Measurements from ENCODE around the gene NUDT16L1. TPM values are rescaled to one million over a fixed set of nuclear protein-coding genes. Genes with fewer than 3 reads are reported as not detected.

Gene NUDT16L1
- total and polyA plus RNA-seq, 2 of the 13 experiments (the other 11 are each of a cell fraction or from before 2014, with no cell fraction given): 28.0 to 40.5 TPM

GRCh38 chr16:4718466-4718865, 25.1 kb downstream of the NUDT16L1 start:
- Histone ChIP-seq H3K4me3 (replicated peaks in 1 of 3; ENCODE audit: insufficient read depth in 1 of 3, low read depth in 2 of 3, low read length in 3 of 3) (no peak overlapping the region), H3K4me2 (ENCODE audit: low read depth, low read length) (no peak overlapping the region), H4K20me1 (ENCODE audit: insufficient read depth, low read length) (no peaks in the 10 kb centered on the region), H3K9me3 (ENCODE audit: low read length) (no peaks in the 10 kb centered on the region), H3K36me3 (replicated peaks in 1 of 2; ENCODE audit: control insufficient read depth in 1 of 2, insufficient read depth in 2 of 2, low read length in 2 of 2) (peaks cover 8 to 27% of the 10 kb centered on the region in 2 experiments; a peak in 4 of 5 replicates), H3K27ac (ENCODE audit: extremely low read length, insufficient read depth, low read length) (no peak overlapping the region), H3K79me2 (ENCODE audit: insufficient read depth, low read length) (no peaks in the 10 kb centered on the region), H3K9ac (ENCODE audit: insufficient read depth, low read depth, low read length) (no peak overlapping the region), H3K4me1 (ENCODE audit: insufficient read depth, low read length) (no peaks in the 10 kb centered on the region), H2AFZ (ENCODE audit: low read length) (no peak overlapping the region), H3K27me3 (ENCODE audit: control insufficient read depth in 1 of 2, insufficient read depth in 2 of 2, low read length in 2 of 2) (no peaks in the 10 kb centered on the region)
- TF ChIP-seq ZNF569 (CRISPR knock-in tag; IDR thresholded peaks at IDR 0.05; ENCODE audit: borderline replicate concordance) (no peak), CEBPB (IDR thresholded peaks at IDR 0.05; ENCODE audit: borderline replicate concordance, low read depth, low read length) (no peak), ZBTB44 (CRISPR knock-in tag; IDR thresholded peaks at IDR 0.05) (no peak), ZNF343 (CRISPR knock-in tag; IDR thresholded peaks at IDR 0.05) (no peak), UBTF (CRISPR knock-in tag; IDR thresholded peaks at IDR 0.05) (no peak), CBFB (CRISPR knock-in tag; IDR thresholded peaks at IDR 0.05) (no peak), GABPA (IDR thresholded peaks at IDR 0.05; ENCODE audit: low read depth, low read length) (no peak), GABPA (CRISPR knock-in tag; IDR thresholded peaks at IDR 0.05; ENCODE audit: low read depth) (no peak), ZZZ3 (CRISPR knock-in tag; IDR thresholded peaks at IDR 0.05; ENCODE audit: borderline replicate concordance) (no peak), HCFC1 (IDR thresholded peaks at IDR 0.05; ENCODE audit: low read depth, low read length) (no peak), PREB (CRISPR knock-in tag; IDR thresholded peaks at IDR 0.05) (no peak), CENPBD1 (CRISPR knock-in tag; IDR thresholded peaks at IDR 0.05; ENCODE audit: borderline replicate concordance, low read depth) (no peak), AKAP8 (CRISPR knock-in tag; IDR thresholded peaks at IDR 0.05) (no peak)
- TF ChIP-seq, protein P1, sequence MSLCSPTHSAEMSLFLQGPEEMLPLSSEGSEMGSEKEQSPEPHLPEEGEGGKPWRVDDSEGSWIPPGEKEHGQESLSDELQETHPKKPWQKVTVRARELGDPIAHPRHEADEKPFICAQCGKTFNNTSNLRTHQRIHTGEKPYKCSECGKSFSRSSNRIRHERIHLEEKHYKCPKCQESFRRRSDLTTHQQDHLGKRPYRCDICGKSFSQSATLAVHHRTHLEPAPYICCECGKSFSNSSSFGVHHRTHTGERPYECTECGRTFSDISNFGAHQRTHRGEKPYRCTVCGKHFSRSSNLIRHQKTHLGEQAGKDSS (CRISPR knock-in tag; IDR thresholded peaks at IDR 0.05; ENCODE audit: borderline replicate concordance, low read depth): no peak
- CTCF ChIA-PET (ENCODE audit: low intra/inter-chr PET ratio, low total read pairs): no interaction called here
- POLR2A ChIA-PET: interaction anchor here (1.5 kb wide), 1 partner anchor 16 kb away, joined by 3 read pairs; the partner anchor contains the start of genes ANKS3 and DNAAF8
- in situ Hi-C loops (cut with HindIII; ENCODE audit: extremely low pct_ligation_motif_present, low pct_unique_long_range_greater_than_20kb): no loop called here
- ATAC-seq: no peak
- BruUV-seq (replicated peaks): no TSS peak
- no peak for DNase-seq (ENCODE audit: low spot score)
- WGBS (ENCODE audit: low lambda C conversion rate): 80% methylated on average over 1 of the region's 5 CpGs
- FAIRE-seq: no peak
- intact Hi-C loops (cut with micrococcal nuclease; ENCODE audit: unreplicated experiment): loop anchor here (5.0 kb wide), 1 partner anchor 239 kb away; the partner anchor contains the start of gene SEC14L5

Measured in HepG2 (cell line).